Esophagus squamous epithelium (tissue), 4 donors: ENCODE results near the gene CCDC40.

Experiments used
- CTCF ChIP-seq, 6 experiments: fragments of 450-650 bp in 4 of 6; fragments of 200-600 bp in 2 of 6; sonication (generic) in 2 of 6; IDR thresholded peaks; one replicate each; pipeline ENCODE4 v1.5.1; 2016 to 2019; ENCODE audit warnings: antibody characterized with exemption in 6 of 6, mild to moderate bottlenecking in 4 of 6, moderate library complexity in 4 of 6
- POLR2A ChIP-seq, 4 donors: fragments of 450-650 bp; IDR thresholded peaks; one replicate each; pipeline ENCODE4 v1.6.1; 2017; ENCODE audit warnings: antibody characterized with exemption in 4 of 4, mild to moderate bottlenecking in 4 of 4, moderate library complexity in 3 of 4

GRCh38 chr17:80106751-80107150 is 70.3 kb downstream of the CCDC40 start:
- TF ChIP-seq CTCF (IDR thresholded peaks at IDR 0.05), result no peak
- no peak for TF ChIP-seq POLR2A (IDR thresholded peaks at IDR 0.05)
